ENCODE results near the gene KRTAP2-2.

DNA sequence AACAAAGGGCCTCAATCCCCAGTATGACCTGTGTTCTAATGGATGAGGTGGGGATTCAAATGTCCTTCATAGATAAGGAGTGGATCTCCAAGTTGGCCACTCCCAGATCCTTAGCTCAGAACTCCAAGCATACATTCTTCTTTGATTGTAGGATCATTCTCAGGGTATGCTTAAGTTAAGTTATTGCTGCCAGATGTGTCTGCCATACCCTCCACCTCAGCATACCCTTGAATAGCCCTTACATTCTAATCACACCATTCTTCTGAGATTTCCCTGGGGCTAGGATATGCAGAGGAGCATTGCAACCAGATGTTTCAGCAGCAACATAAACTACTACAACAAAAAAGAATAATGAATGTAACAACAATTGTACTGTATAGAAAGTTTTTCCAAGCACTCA is 12.3 kb upstream of the KRTAP2-2 start:
- TF ChIP-seq CHD1 (IDR thresholded peaks at IDR 0.05; ENCODE audit: low read depth, low read length) (no peak), SMC3 (IDR thresholded peaks at IDR 0.05; ENCODE audit: low read depth, low read length) (no peak), RFX5 (IDR thresholded peaks at IDR 0.05; ENCODE audit: low read depth, low read length) (no peak), POLR2A (IDR thresholded peaks at IDR 0.05; ENCODE audit: low read depth, low read length) (no peak), RAD21 (IDR thresholded peaks at IDR 0.05; ENCODE audit: low read length) (no peak), FOS (IDR thresholded peaks at IDR 0.05; ENCODE audit: low read depth, low read length) (no peak)
- TF ChIP-seq, protein P1, sequence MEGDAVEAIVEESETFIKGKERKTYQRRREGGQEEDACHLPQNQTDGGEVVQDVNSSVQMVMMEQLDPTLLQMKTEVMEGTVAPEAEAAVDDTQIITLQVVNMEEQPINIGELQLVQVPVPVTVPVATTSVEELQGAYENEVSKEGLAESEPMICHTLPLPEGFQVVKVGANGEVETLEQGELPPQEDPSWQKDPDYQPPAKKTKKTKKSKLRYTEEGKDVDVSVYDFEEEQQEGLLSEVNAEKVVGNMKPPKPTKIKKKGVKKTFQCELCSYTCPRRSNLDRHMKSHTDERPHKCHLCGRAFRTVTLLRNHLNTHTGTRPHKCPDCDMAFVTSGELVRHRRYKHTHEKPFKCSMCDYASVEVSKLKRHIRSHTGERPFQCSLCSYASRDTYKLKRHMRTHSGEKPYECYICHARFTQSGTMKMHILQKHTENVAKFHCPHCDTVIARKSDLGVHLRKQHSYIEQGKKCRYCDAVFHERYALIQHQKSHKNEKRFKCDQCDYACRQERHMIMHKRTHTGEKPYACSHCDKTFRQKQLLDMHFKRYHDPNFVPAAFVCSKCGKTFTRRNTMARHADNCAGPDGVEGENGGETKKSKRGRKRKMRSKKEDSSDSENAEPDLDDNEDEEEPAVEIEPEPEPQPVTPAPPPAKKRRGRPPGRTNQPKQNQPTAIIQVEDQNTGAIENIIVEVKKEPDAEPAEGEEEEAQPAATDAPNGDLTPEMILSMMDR (conservative IDR thresholded peaks at IDR 0.05; ENCODE audit: low read depth, low read length): no peak
- TF ChIP-seq, protein P2, sequence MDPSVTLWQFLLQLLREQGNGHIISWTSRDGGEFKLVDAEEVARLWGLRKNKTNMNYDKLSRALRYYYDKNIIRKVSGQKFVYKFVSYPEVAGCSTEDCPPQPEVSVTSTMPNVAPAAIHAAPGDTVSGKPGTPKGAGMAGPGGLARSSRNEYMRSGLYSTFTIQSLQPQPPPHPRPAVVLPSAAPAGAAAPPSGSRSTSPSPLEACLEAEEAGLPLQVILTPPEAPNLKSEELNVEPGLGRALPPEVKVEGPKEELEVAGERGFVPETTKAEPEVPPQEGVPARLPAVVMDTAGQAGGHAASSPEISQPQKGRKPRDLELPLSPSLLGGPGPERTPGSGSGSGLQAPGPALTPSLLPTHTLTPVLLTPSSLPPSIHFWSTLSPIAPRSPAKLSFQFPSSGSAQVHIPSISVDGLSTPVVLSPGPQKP (IDR thresholded peaks at IDR 0.05; ENCODE audit: borderline replicate concordance, low read depth, low read length): no peak

Data from IMR-90 (cell line).